HG02610 (cell line): ENCODE data around the gene CDHR5.

Source experiments
- ATAC-seq: cut with Tn5 transposase; IDR thresholded peaks from one replicate; pipeline ENCODE4 v1.9.1; 2021; ENCODE audit warnings: mild to moderate bottlenecking, moderate library complexity; ENCODE audit not compliant: unreplicated experiment

CDHR5 gene

GRCh38 chr11:612201-612960 is 12.4 kb downstream of the CDHR5 start:
- no peak for ATAC-seq

GRCh38 chr11:611001-611996 is 13.5 kb downstream of the CDHR5 start:
- no peak for ATAC-seq

- ATAC-seq, result no peak
These were observed 14.5 kb downstream of the CDHR5 start for GRCh38 chr11:610146-610801.

- ATAC-seq, result no peak
These were observed 15.4 kb downstream of the CDHR5 start for GRCh38 chr11:609341-609811.

- no peak for ATAC-seq
These were observed 15.9 kb downstream of the CDHR5 start for GRCh38 chr11:608791-609251.

DNA sequence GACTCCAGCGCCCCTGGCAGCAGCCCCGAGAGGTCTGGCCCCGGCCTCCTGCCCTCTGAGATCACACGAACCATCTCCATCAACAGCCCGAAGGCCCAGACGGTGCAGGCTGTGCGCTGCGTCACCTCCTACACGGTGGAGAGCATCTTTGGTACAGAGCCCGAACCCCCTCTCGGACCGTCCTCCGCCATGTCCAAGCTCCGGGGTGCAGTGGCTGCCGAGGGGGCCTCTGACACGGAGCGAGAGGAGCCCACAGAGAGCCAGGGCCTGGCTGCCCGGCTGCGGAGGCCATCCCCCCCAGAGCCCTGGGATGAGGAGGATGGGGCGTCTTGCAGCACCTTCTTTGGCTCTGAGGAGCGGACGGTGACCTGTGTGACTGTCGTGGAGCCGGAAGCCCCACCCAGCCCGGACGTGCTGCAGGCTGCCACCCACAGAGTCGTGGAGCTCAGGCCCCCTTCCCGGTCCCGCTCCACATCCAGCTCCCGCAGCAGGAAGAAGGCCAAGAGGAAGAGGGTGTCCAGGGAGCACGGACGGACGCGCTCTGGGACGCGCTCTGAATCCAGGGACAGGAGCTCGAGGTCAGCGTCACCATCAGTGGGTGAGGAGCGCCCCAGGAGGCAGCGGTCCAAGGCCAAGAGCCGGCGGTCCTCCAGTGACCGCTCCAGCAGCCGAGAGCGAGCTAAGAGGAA is 16.6 kb downstream of the CDHR5 start:
- no peak for ATAC-seq

- ATAC-seq, result no peak
These were observed 17.6 kb downstream of the CDHR5 start for GRCh38 chr11:607020-607780.

DNA sequence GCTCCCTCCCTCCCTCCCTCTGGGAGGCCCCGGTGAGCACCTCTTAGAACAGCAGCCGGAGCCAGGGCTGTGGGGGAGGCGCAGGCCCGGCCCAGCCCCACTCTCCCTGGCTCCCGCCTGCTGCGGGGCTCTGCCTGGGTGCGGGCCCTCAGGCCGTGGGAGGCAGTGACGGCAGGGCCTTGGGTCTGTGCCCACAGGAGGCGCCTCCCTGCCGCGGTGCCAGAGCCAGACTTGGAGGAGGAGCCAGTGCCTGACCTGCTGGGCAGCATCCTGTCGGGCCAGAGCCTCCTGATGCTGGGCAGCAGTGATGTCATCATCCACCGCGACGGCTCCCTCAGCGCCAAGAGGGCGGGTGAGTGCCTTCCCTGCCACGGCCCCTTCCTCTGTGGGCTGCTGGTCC is 18.5 kb downstream of the CDHR5 start:
- no peak for ATAC-seq

DNA sequence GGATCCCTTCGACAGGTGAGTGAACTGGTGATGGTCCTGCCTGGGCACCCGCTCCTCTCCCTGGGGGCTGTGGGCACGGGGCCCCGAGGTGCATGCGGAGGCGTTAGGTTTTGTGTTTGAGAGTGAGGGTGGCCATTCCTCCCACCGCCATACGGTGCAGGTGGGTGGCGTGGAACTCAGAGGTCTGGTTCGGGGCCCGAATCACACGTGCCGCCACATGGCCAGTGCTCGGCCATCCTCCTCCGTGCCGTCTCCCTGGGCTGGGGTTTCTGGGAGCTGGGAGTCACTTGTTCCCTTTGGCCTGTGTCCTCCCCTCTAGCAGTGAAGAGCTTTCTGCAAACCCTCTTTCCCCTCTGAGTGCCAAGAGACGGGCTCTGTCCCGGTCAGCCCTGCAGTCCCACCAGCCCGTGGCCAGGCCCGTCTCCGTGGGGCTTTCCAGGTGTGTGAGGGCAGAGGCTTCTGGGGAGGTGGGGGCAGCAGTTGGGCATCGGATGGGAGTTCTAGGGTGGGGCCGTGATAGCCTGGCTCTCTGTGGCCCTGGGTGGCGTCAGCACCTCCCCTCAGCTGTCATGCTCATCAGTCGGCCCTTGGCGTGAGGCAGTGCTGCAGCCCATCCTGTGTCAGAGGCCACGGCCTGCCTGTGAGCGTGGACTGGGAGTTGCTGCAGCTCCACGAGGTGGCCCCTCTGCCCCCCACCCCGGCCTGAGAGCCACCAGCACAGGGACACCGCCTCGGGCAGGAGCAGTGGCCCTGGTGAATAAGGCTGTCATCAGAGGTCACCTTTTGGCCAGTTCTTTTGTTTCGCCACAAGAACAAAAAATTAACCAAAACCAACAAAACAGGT is 19.2 kb downstream of the CDHR5 start:
- no peak for ATAC-seq

DNA sequence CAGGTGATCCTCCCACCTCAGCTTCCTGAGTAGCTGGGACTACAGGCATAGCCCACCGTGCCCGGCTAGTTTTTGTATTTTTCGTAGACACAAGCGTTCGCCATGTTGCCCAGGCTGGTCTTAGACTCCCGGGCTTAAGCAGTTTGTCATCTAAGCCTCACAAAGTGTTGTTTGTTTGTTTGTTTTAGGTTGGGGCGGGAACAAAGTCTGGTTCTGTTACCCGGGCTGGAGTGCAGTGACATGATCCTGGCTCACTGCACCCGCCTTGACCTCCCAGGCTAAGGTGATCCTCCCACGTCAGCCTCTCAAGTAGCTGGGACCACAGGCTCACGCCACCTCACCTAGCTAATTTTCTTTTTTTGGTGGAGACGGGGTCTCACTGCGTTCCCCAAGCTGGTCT is 21.6 kb downstream of the CDHR5 start:
- ATAC-seq, result no peak

DNA sequence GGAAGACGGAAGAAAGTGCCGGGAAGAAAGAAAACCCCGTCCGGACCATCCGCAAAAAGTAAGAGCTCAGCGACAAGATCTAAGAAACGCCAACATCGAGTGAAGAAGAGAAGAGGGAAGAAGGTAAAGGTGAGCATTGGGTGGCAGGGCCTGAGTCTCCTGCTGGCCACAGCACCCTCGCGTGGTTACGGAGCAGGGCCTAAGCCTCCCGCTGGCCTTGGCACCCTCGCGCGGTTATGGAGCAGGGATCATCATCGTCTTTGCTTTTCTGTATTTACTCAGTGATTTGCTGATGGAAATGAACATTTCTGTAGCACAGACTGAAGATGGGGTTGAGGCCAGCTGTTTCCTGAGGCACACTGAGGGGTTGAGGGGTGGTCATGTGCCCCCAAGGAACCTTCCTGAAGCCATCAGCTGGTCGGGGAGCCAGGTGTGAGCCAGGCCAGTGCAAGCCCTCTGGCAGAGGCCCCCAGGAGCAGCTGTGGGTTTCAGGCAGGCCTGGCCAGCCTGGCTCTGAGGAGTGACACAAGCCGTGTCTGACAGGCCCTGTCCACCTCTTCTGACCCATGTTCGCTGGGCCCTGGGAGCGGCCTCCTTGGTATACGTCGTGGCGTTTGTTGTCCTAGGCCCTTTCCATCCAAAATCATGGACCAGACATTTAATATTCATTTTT is 23.0 kb downstream of the CDHR5 start:
- ATAC-seq, result no peak

- no peak for ATAC-seq
These were observed 26.6 kb downstream of the CDHR5 start for GRCh38 chr11:598005-598680.

DNA sequence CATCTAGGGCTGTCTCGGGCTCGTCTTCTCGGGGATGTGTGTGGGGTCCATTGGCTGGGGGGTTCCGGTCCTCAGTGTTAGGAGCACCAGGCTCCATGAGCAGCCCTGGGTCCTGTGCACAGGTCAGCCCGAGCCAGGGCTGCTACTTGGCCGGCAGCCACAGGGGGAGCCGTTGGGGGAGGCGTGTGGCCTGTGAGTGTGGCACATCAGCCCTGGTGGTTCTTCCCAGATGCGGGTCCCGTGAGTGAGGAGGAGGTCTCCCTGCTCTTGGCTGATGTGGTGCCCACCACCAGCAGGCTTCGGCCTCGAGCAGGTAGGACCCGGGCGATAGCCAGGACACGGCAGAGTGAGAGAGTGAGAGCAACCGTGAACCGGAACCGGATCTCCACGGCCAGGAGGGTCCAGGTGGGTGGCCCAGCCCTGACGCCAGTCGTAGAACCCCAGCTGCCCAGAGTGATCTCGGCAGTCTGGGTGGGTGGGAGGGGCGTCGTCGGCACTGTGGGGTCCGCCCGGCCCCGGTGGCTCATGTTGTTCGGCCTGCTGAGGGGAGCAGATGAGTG is 27.5 kb downstream of the CDHR5 start:
- ATAC-seq, result no peak

DNA sequence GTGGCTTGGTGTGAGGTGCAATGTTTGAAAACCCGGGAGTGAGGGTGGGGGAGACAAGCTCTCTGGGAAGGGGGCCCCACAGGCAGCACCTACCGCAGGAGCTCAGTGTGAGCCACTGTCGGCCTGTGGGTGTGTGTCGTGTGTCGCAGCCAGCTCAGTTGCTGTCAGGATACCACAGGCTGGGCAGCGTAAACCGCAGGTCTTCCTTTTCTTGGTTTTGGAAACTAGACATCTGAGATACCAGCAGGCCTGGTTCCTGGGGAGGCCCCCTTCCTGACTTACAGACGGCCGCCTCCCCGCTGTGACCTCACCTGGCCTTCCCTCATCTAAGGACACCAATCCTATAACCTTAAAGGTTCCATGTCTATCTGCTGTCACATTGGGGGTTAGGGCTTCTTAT is 28.4 kb downstream of the CDHR5 start:
- ATAC-seq, result no peak

DNA sequence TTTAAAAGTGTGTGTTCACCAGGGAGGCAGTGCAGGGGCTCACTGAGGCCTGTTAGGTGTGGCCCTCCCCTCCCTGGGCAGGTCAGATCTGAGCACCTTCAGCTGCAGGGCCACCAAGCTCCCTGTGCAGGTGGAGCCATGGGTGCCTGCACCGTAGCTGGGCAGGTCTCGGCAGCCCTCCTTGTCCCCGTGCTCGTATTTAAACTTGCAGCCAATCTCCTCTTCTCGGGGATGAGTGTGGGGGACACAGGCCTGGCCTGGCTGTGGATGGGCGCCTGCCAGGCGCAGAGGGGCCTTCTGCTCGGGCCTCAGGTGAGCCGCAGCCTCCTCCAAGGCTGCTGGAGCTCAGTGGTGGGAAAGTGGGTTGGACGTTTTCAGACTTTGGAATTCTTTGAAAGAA is 29.4 kb downstream of the CDHR5 start:
- no peak for ATAC-seq

- no peak for ATAC-seq
These were observed 31.4 kb downstream of the CDHR5 start for GRCh38 chr11:593347-593746.

DNA sequence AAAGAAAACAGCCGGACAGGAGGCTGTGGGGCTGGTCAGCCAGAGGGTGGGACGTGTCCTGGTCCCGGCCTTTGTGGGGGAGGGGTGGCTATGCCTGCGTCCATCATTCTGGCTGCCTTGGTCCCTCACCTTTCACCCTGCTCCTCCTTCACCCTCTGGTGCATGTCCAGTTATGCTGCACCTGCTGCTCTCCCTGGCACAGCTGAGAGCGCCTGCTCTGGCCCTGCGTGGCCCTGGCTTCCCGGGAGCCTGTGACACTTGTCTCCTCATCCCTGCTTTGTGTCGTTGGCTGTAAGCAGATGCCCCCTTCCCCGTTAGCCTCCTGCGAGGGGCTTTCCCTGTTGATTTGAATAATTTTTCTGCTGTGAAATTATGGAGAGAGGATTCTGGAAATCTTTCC is 31.8 kb downstream of the CDHR5 start:
- ATAC-seq, result no peak

- ATAC-seq, result no peak
These were observed 32.3 kb downstream of the CDHR5 start for GRCh38 chr11:592501-592900.
